Panc1 (cell line): ENCODE measurements around the gene CCDC40.

Source experiments
- CTCF ChIP-seq: fragments of 450-650 bp; IDR thresholded peaks from 2 replicates; pipeline ENCODE4 v1.5.1; 2017; ENCODE audit warnings: mild to moderate bottlenecking
- POLR2AphosphoS5 ChIP-seq: IDR thresholded peaks from 2 replicates; pipeline ENCODE4 v1.6.1; 2012; ENCODE audit warnings: mild to moderate bottlenecking, low read depth, low read length, moderate library complexity
- REST ChIP-seq, 2 experiments: IDR thresholded peaks; 2 replicates each; pipeline ENCODE4 v1.6.1; 2011 to 2012; ENCODE audit warnings: low read depth in 2 of 2, control low read depth in 1 of 2, low read length in 1 of 2, mild to moderate bottlenecking in 1 of 2, moderate library complexity in 1 of 2; ENCODE audit not compliant: insufficient read depth in 1 of 2
- SIN3A ChIP-seq: IDR thresholded peaks from 2 replicates; pipeline ENCODE4 v1.6.1; 2012; ENCODE audit warnings: low read depth, mild to moderate bottlenecking, low read length, moderate library complexity, borderline replicate concordance; ENCODE audit not compliant: insufficient read depth
- TCF7L2 ChIP-seq: IDR thresholded peaks from 2 replicates; pipeline ENCODE4 v1.6.1; 2011; ENCODE audit warnings: mild to moderate bottlenecking, low read depth, low read length, inconsistent platforms

- TF ChIP-seq CTCF (no peak), POLR2AphosphoS5 (no peak), REST (IDR thresholded peaks at IDR 0.05; ENCODE audit: insufficient read depth in 1 of 2, low read depth in 2 of 2, low read length in 1 of 2) (no peak), SIN3A (no peak), TCF7L2 (no peak)
Observed at GRCh38 chr17:80003969-80004368, 32.5 kb upstream of the CCDC40 start.
